ENCODE measurements around the gene HSD17B2.

The HSD17B2 gene

DNA sequence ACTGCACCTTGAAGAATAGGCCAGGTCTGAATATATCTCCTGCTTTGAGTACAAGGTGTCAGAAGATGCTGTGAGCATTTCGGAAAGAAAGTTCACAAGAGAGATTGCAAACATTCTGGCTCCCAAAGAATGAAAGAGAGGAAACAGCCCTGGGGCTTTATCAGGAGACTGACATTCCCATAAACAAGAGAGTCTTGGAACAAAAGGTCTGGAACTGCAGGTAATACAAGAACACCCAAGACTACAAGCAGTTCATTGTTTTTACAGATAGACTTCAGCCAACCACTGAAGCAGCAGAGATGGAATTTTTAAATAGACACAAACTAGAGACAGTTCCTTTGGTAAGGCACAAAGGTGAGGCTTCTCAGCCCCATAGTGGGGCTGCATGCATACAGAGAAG, 14.4 kb downstream of the HSD17B2 start:
- no peak for DNase-seq (ENCODE audit: low spot score)

- no peak for DNase-seq (ENCODE audit: low spot score)
These were observed 15.5 kb downstream of the HSD17B2 start for GRCh38 chr16:82050506-82050905.

- peak; percentile 46 for DNase-seq (ENCODE audit: low spot score)
These were observed 15.9 kb downstream of the HSD17B2 start for GRCh38 chr16:82050909-82051357.

GRCh38 chr16:82051656-82052055, 16.6 kb downstream of the HSD17B2 start:
- DNase-seq (ENCODE audit: low spot score): no peak

GRCh38 chr16:82055117-82055516, 20.1 kb downstream of the HSD17B2 start:
- no peak for DNase-seq (ENCODE audit: low spot score)

GRCh38 chr16:82055728-82056549, 20.9 kb downstream of the HSD17B2 start:
- DNase-seq (ENCODE audit: low spot score): no peak

- no peak for DNase-seq (ENCODE audit: low spot score)
These were observed 21.5 kb downstream of the HSD17B2 start for GRCh38 chr16:82056550-82056896.

- no peak for DNase-seq (ENCODE audit: low spot score)
These were observed 24.3 kb downstream of the HSD17B2 start for GRCh38 chr16:82059161-82059982.

DNA sequence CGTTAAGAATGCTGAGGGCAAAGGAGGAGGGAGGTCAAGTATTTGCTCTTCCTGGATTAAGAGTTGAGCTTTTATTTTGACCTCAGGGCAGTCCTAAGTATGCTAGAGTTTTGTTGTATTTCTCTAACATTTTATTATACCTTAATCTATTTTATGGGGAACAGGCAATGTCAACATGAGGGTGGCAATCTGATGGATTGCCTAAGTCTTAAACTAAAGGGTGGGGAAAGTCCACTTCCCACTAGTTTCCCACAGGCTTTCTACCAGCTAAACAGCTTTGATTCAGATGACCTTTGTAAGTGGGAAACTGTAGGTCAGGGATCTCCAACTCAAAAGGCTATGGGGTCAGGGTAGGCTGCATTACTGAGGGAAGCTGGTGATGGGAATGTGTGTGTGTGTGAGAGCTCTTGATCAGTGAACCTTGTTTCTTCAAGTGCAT, 24.9 kb downstream of the HSD17B2 start:
- peak; percentile 42 for DNase-seq (ENCODE audit: low spot score)

DNA sequence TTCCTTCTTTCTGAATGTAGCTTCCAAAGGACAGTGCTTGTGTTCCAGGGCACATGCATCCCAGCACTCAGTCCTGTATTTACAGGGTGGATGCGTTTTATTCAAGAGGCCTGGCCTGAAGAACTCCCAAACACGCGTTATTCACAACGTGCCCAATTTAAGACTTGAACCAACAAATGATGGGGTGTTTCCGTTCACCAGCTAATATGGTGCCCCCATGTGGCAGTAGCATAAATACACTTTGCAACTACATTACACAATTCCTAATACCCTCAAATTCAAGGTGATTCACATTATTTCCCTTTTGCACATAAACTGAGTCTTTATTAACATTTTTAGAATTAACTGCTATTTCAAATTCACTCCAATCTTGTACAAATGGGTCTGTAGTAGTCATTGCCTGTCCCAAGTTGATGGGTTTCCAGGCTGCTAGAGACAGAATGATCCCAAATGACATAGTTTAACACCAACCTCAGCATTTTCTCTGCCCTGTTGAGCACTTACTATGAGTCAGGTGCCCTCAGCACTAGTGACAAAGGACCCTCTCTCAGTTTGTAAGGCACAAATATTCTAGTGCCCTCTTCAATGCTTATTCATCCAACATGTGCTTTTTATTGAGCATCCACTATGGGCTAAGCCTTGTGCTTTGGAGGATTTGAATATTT, 26.9 kb downstream of the HSD17B2 start:
- no peak for DNase-seq (ENCODE audit: low spot score)

DNA sequence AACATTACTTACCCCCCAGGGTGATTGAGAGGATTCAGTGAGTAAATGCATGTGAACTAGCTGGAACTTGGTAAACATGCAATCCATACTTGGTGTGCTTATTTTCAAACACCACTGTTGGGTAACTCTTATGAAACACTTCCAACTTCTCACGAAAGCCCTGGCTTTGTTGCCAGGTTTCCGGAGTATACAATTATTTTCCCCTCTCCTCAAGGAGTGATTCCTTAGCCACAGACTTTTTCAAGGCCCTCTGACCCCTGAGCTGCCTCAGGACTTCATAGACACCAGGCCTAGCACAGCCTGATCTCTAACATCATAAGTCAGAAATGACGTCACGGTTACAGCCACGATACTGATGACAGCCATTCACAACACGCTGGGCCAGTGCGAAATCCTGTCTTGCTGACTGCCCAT, 27.6 kb downstream of the HSD17B2 start:
- DNase-seq (ENCODE audit: low spot score): no peak

- no peak for DNase-seq (ENCODE audit: low spot score)
These were observed 28.5 kb downstream of the HSD17B2 start for GRCh38 chr16:82063456-82064082.

GRCh38 chr16:82067042-82067803, 32.2 kb downstream of the HSD17B2 start:
- no peak for DNase-seq (ENCODE audit: low spot score)

DNA sequence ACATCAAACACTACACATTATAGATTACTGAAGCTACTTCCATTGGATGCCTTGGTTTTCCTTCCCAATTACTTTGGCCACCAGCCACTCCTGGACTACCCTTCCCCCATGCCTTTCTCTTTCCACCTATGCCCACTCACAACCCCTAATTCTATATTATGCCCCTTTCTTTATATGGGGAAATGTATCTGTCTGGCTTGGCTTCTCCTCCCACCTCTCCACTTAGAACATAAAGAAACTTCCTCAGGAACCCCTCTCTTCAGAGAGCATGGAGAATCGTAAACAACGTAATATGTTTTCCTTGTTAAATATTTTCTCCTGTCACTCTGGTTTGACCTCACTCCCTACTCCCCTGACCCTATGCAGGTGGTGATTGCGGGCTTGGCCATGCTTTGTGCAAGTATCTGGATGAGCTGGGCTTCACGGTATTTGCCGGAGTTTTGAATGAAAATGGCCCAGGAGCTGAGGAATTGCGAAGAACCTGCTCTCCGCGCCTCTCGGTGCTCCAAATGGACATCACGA, 32.8 kb downstream of the HSD17B2 start:
- no peak for DNase-seq (ENCODE audit: low spot score)

DNA sequence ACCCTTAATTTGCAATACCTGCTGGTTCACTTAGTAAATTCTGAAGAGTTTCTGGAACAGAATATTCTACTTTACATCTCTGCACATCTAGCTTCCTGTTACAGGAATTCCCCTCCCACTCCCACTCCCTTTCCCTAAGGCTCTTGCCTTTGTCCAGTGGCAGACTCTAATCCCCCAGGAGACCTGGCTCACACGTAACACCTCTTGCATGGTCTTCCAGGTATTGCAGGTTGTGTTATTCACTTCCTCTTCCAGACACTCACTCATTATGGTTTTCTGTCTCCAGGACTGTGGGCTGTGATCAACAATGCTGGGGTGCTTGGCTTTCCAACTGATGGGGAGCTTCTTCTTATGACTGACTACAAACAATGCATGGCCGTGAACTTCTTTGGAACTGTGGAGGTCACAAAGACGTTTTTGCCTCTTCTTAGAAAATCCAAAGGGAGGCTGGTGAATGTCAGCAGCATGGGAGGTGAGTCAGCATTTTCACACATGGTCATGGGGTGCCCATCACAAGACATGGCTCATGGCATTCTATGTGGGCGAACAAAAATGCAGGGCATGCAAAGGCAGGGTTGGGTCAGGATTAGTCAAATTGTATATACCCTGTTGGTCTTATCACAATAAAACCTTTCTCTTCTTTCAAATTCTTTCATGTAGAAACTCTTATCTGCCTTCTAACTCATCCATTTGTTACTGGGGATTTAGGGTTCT, 35.8 kb downstream of the HSD17B2 start:
- DNase-seq (ENCODE audit: low spot score): peak; percentile 29

GRCh38 chr16:82071421-82071820, 36.4 kb downstream of the HSD17B2 start:
- DNase-seq (ENCODE audit: low spot score): no peak

DNA sequence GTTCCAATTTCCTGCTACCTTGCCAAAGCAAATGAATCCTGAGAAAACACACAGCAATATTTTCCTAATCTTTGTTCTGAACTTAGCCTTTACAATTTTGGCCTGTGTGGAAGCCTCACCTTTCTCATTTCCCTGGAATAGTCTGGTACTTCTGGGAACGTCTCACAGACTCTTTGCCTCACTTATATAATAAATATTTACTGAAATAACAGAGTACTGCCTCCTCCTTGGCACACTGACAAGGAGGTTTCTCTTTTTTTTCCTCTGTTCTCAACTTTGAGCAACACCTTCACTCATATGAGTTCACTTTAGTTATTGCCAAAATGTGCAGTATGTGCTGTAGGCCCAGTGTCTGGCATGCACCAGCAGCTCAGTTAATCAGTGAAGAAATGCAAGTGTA, 37.3 kb downstream of the HSD17B2 start:
- no peak for DNase-seq (ENCODE audit: low spot score)

- no peak for DNase-seq (ENCODE audit: low spot score)
These were observed 39.0 kb downstream of the HSD17B2 start for GRCh38 chr16:82074019-82074558.

DNA sequence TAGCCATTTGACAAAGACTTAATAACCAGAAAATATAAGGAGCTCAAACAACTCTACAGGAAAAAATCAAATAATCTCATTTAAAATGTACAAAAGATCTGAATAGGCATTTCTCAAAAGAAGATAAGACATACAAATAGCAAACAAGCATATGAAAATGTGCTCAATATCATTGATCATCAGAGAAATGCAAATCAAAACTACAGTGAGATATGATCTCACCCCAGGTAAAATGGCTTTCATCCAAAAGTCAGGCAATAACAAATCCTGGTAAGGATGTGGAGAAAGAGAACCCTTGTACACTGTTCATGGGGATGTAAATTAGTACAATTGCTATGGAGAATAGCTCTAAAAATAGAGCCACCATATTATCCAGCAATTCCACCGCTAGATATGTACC, 43.1 kb downstream of the HSD17B2 start:
- no peak for DNase-seq (ENCODE audit: low spot score)

GRCh38 chr16:82079892-82080291, 44.8 kb downstream of the HSD17B2 start:
- DNase-seq (ENCODE audit: low spot score): no peak

Measured in LoVo (cell line).